ENCODE data around the gene RNASE13.

- TF ChIP-seq, protein P1, sequence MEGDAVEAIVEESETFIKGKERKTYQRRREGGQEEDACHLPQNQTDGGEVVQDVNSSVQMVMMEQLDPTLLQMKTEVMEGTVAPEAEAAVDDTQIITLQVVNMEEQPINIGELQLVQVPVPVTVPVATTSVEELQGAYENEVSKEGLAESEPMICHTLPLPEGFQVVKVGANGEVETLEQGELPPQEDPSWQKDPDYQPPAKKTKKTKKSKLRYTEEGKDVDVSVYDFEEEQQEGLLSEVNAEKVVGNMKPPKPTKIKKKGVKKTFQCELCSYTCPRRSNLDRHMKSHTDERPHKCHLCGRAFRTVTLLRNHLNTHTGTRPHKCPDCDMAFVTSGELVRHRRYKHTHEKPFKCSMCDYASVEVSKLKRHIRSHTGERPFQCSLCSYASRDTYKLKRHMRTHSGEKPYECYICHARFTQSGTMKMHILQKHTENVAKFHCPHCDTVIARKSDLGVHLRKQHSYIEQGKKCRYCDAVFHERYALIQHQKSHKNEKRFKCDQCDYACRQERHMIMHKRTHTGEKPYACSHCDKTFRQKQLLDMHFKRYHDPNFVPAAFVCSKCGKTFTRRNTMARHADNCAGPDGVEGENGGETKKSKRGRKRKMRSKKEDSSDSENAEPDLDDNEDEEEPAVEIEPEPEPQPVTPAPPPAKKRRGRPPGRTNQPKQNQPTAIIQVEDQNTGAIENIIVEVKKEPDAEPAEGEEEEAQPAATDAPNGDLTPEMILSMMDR (conservative IDR thresholded peaks at IDR 0.05) = no peak
- TF ChIP-seq EZH2 (IDR thresholded peaks at IDR 0.05; ENCODE audit: low read depth) = no peak
Observed at GRCh38 chr14:21038441-21039422, 4.1 kb upstream of the RNASE13 start.

Measured in PC-9 (cell line).